IMR-90 (cell line): ENCODE results near the gene LRRC4. TPM values are rescaled to one million over a fixed set of nuclear protein-coding genes. Genes with fewer than 3 reads are reported as not detected.

Experiments used
- ATAC-seq: fragments of 200-7000 bp; cut with Tn5 transposase; 2 replicates; pipeline ENCODE4 v1.9.1; 2020; ENCODE audit warnings: low read depth, mild to moderate bottlenecking, moderate library complexity
- BruUV-seq: library from RNA; stranded (reverse); fragments of 400-500 nt; replicated peaks from 2 replicates; lab custom pipeline; 2021; lab: Mats Ljungman, UMichigan
- CTCF ChIA-PET: fragments of 300-600 bp; formaldehyde crosslinking; extraction: SDS; loops from one replicate; lab custom pipeline; 2021; ENCODE audit warnings: antibody characterized with exemption; lab: Yijun Ruan, JAX
- POLR2A ChIA-PET: fragments of 300-600 bp; sonication (Branson Sonifier 250); formaldehyde crosslinking; loops from one replicate; lab custom pipeline; 2022; ENCODE audit warnings: antibody characterized with exemption; ENCODE audit not compliant: unreplicated experiment; lab: Charles Lee
- DNase-seq: peaks from one replicate; pipeline ENCODE4 v3.0.0; 2013
- H2AFZ ChIP-seq: replicated peaks from 2 replicates; pipeline ENCODE3; 2013; ENCODE audit warnings: low read length, mild to moderate bottlenecking; ENCODE audit not compliant: poor library complexity
- H2AK5ac ChIP-seq: 2 replicates; pipeline ENCODE4 v1.6.1; 2013; ENCODE audit warnings: low read depth, low read length, inconsistent platforms
- H2AK9ac ChIP-seq: replicated peaks from 2 replicates; pipeline ENCODE3; 2013; ENCODE audit warnings: mild to moderate bottlenecking, low read depth, low read length, moderate library complexity; ENCODE audit not compliant: poor library complexity
- H2BK120ac ChIP-seq: 2 replicates; pipeline ENCODE4 v1.6.1; 2013; ENCODE audit warnings: low read depth, low read length, inconsistent platforms
- H2BK15ac ChIP-seq: 3 replicates; pipeline ENCODE4 v1.6.1; 2013; ENCODE audit warnings: low read depth, low read length, inconsistent platforms
- H2BK20ac ChIP-seq: 2 replicates; pipeline ENCODE4 v1.6.1; 2013; ENCODE audit warnings: low read depth, mild to moderate bottlenecking, inconsistent platforms, low read length, moderate library complexity
- H2BK5ac ChIP-seq: 2 replicates; pipeline ENCODE4 v1.6.1; 2013; ENCODE audit warnings: mild to moderate bottlenecking, low read depth, low read length, inconsistent platforms; ENCODE audit not compliant: poor library complexity, severe bottlenecking
- H3K14ac ChIP-seq: replicated peaks from 2 replicates; pipeline ENCODE4 v1.6.1; 2013; ENCODE audit warnings: low read depth, low read length, inconsistent platforms
- H3K18ac ChIP-seq: 2 replicates; pipeline ENCODE4 v1.6.1; 2013; ENCODE audit warnings: low read depth, low read length, control low read depth
- H3K23ac ChIP-seq: 2 replicates; pipeline ENCODE4 v1.6.1; 2013; ENCODE audit warnings: low read depth, low read length, inconsistent platforms
- H3K27ac ChIP-seq: 2 replicates; pipeline ENCODE4 v1.5.1; 2013; ENCODE audit warnings: mild to moderate bottlenecking, control low read depth, low read length; ENCODE audit not compliant: insufficient read depth
- H3K27me3 ChIP-seq: 2 replicates; pipeline ENCODE4 v1.6.1; 2013; ENCODE audit warnings: low read length; ENCODE audit not compliant: control insufficient read depth, insufficient read depth
- H3K36me3 ChIP-seq: 2 replicates; pipeline ENCODE4 v1.6.1; 2013; ENCODE audit warnings: low read length, mixed read lengths; ENCODE audit not compliant: control insufficient read depth, insufficient read depth
- H3K4ac ChIP-seq: 2 replicates; pipeline ENCODE4 v1.6.1; 2013; ENCODE audit warnings: low read depth, low read length, inconsistent platforms
- H3K4me1 ChIP-seq: 2 replicates; pipeline ENCODE4 v1.6.1; 2013; ENCODE audit warnings: low read length, mixed read lengths; ENCODE audit not compliant: control insufficient read depth, insufficient read depth
- H3K4me2 ChIP-seq: 2 replicates; pipeline ENCODE4 v1.6.1; 2013; ENCODE audit warnings: low read depth, mild to moderate bottlenecking, control low read depth, low read length, moderate library complexity
- H3K4me3 ChIP-seq: 2 replicates; pipeline ENCODE4 v1.5.1; 2013; ENCODE audit warnings: low read depth, mild to moderate bottlenecking, control low read depth, low read length, moderate library complexity; ENCODE audit not compliant: insufficient read depth
- H3K56ac ChIP-seq: 2 replicates; pipeline ENCODE4 v1.6.1; 2013; ENCODE audit warnings: low read length, inconsistent platforms; ENCODE audit not compliant: insufficient read depth; ENCODE audit errors: extremely low read depth
- H3K79me1 ChIP-seq, 2 experiments: 2 replicates each; pipeline ENCODE4 v1.6.1; 2013; ENCODE audit warnings: low read length in 2 of 2, inconsistent platforms in 1 of 2, low read depth in 1 of 2
- H3K9ac ChIP-seq: 2 replicates; pipeline ENCODE4 v1.6.1; 2013; ENCODE audit warnings: low read depth, low read length, control low read depth
- H3K9me1 ChIP-seq: 2 replicates; pipeline ENCODE4 v1.6.1; 2013; ENCODE audit warnings: low read length, inconsistent platforms; ENCODE audit not compliant: insufficient read depth
- H3K9me3 ChIP-seq: 2 replicates; pipeline ENCODE4 v1.6.1; 2013; ENCODE audit warnings: low read length; ENCODE audit not compliant: control insufficient read depth, insufficient read depth
- H4K20me1 ChIP-seq: 2 replicates; pipeline ENCODE4 v1.6.1; 2013; ENCODE audit warnings: low read length, inconsistent platforms; ENCODE audit not compliant: insufficient read depth
- H4K5ac ChIP-seq: 2 replicates; pipeline ENCODE4 v1.6.1; 2013; ENCODE audit warnings: mild to moderate bottlenecking, low read depth, low read length, control low read depth
- H4K8ac ChIP-seq, 2 experiments: 2 replicates each; pipeline ENCODE4 v1.6.1; 2013; ENCODE audit warnings: low read depth in 2 of 2, low read length in 2 of 2, control low read depth in 1 of 2, inconsistent platforms in 1 of 2
- H4K91ac ChIP-seq: 2 replicates; pipeline ENCODE4 v1.6.1; 2013; ENCODE audit warnings: low read depth, low read length, inconsistent platforms; ENCODE audit not compliant: insufficient read depth
- BHLHE40 ChIP-seq: fragments of 150-350 bp; IDR thresholded peaks from 2 replicates; pipeline ENCODE4 v1.6.1; 2016; ENCODE audit warnings: mild to moderate bottlenecking, low read depth, low read length
- ELK1 ChIP-seq: fragments of 150-350 bp; IDR thresholded peaks from 2 replicates; pipeline ENCODE4 v1.6.1; 2016; ENCODE audit warnings: low read depth, mild to moderate bottlenecking, low read length, moderate library complexity, borderline replicate concordance
- MAFK ChIP-seq: IDR thresholded peaks from 2 replicates; pipeline ENCODE4 v1.6.1; 2012; ENCODE audit warnings: low read depth, low read length, improper control_type of control experiment
- MAZ ChIP-seq: IDR thresholded peaks from 2 replicates; pipeline ENCODE4 v1.6.1; 2012; ENCODE audit warnings: low read depth, mild to moderate bottlenecking, low read length, improper control_type of control experiment, moderate library complexity, borderline replicate concordance
- MXI1 ChIP-seq: IDR thresholded peaks from 2 replicates; pipeline ENCODE4 v1.6.1; 2012; ENCODE audit warnings: low read depth, mild to moderate bottlenecking, low read length, moderate library complexity, borderline replicate concordance
- NFE2L2 ChIP-seq: fragments of 150-350 bp; IDR thresholded peaks from 2 replicates; pipeline ENCODE4 v1.6.1; 2016; ENCODE audit warnings: low read depth, mild to moderate bottlenecking, low read length
- RCOR1 ChIP-seq: IDR thresholded peaks from 2 replicates; pipeline ENCODE4 v1.6.1; 2012; ENCODE audit warnings: mild to moderate bottlenecking, low read length, improper control_type of control experiment; ENCODE audit not compliant: insufficient replicate concordance
- WGBS, 2 experiments: methylation state at CpG; one replicate each; pipeline versions ENCODE4 v1.1.5 to v1.1.7; 2013; ENCODE audit warnings: missing lambda C conversion rate in 2 of 2; ENCODE audit not compliant: insufficient read length in 1 of 2; ENCODE audit errors: extremely low coverage in 2 of 2; 5-methylcytosine and 5-hydroxymethylcytosine counted together
- dilution Hi-C: fragments of 300-500 bp; cut with HindIII; formaldehyde crosslinking; loops from one replicate; pipeline ENCODE4 v1.14.3; 2018; ENCODE audit warnings: low sequenced_read_pairs; ENCODE audit not compliant: unreplicated experiment
- in situ Hi-C: fragments of 300-500 bp; cut with MboI; formaldehyde crosslinking; loops from 3 replicates; pipeline ENCODE4 v1.14.3; 2019; ENCODE audit warnings: low sequenced_read_pairs, inconsistent platforms, mixed read lengths
- intact Hi-C: fragments of 100-400 bp; cut with micrococcal nuclease; formaldehyde crosslinking; loops from 2 replicates; pipeline ENCODE4 v1.10.0; 2022
- polyA plus RNA-seq, 3 experiments: library from polyadenylated mRNA; depleted of rRNA; stranded (reverse); fragments of >200 nt; gene quantifications; 2 replicates each; pipeline ENCODE4 v1.2.3, GENCODE V29; 2012; ENCODE audit warnings: low replicate concordance in 1 of 3
- total RNA-seq: library from RNA; depleted of rRNA; stranded (reverse); fragments of >200 nt; gene quantifications from 2 replicates; pipeline ENCODE4 v1.2.3, GENCODE V29; 2012

LRRC4 gene
- total and polyA plus RNA-seq, 2 of the 4 experiments (the other 2 are of a cell fraction), result 0.54 to 0.55 TPM

- H2AK9ac ChIP-seq, result no peak overlapping the region
- no peak overlapping the region for H3K56ac ChIP-seq
- no peak overlapping the region for H3K23ac ChIP-seq
- ChIA-PET POLR2A (no interaction called here), CTCF (interaction anchor here (0.6 kb wide), 1 partner anchor 125 kb away, joined by 3 read pairs; no protein-coding TSS in a partner anchor)
- H3K9me1 ChIP-seq, result peaks cover 31% of the 10 kb centered on the region
- H4K8ac ChIP-seq, result no peak overlapping the region
- intact Hi-C loops (no loop called here), dilution Hi-C loops (no loop called here), in situ Hi-C loops (no loop called here)
- peaks cover 11% of the 10 kb centered on the region for H3K4me1 ChIP-seq
- H2AK5ac ChIP-seq, result no peak overlapping the region
- peak; percentile 25 for DNase-seq
- H3K4me3 ChIP-seq, result no peak overlapping the region
- no peak overlapping the region for H2BK20ac ChIP-seq
- H3K36me3 ChIP-seq, result peaks cover 6% of the 10 kb centered on the region
- H3K9ac ChIP-seq, result no peak overlapping the region
- H3K9me3 ChIP-seq, result no peaks in the 10 kb centered on the region
- H4K5ac ChIP-seq, result no peak overlapping the region
- no peak overlapping the region for H2BK5ac ChIP-seq
- H3K14ac ChIP-seq, result no peak overlapping the region
- peaks cover 54 to 71% of the 10 kb centered on the region in 2 experiments for H3K79me1 ChIP-seq
- H2BK120ac ChIP-seq, result no peak overlapping the region
- H3K18ac ChIP-seq, result no peak overlapping the region
- H3K4ac ChIP-seq, result no peak overlapping the region
- H2AFZ ChIP-seq, result no peak overlapping the region
- H4K20me1 ChIP-seq, result peaks cover 82% of the 10 kb centered on the region
- ATAC-seq, result no peak
- no peak overlapping the region; the same call in 1 of the 2 replicates for H3K4me2 ChIP-seq
- TF ChIP-seq RCOR1 (no peak), ELK1 (no peak), MXI1 (no peak), MAFK (no peak), BHLHE40 (no peak), NFE2L2 (no peak), MAZ (no peak)
- no peaks in the 10 kb centered on the region for H3K27me3 ChIP-seq
- BruUV-seq, result no TSS peak
- WGBS, 2 experiments, result 45% methylated on average over 1 of the region's 4 CpGs; no CpG with 5 or more reads in 1 of the 2 experiments
- H4K91ac ChIP-seq, result no peak overlapping the region
- H3K27ac ChIP-seq, result no peak overlapping the region
- no peak overlapping the region for H2BK15ac ChIP-seq
These were observed 3.7 kb downstream of the LRRC4 start for GRCh38 chr7:128027485-128027980.
